GM23338 (cell line): ENCODE measurements around the gene OR51E1. TPM values are rescaled to one million over a fixed set of nuclear protein-coding genes. Genes with fewer than 3 reads are reported as not detected.

Experiments
- ATAC-seq: fragments of 200-7000 bp; cut with Tn5 transposase; 3 replicates; pipeline ENCODE4 v1.9.1; 2020
- DNase-seq: peaks from one replicate; pipeline ENCODE4 v3.0.0-alpha.2; 2015; ENCODE audit warnings: low spot score
- H2AFZ ChIP-seq: fragments of 200-600 bp; sonication (generic); 2 replicates; pipeline ENCODE4 v1.8.0; 2016; ENCODE audit warnings: antibody characterized with exemption, mild to moderate bottlenecking, moderate library complexity
- H3F3A ChIP-seq: fragments of 200-600 bp; sonication (generic); replicated peaks from 2 replicates; pipeline ENCODE4 v1.8.0; 2017; ENCODE audit warnings: antibody characterized with exemption, mixed run types, low read depth
- H3K27ac ChIP-seq: fragments of 200-600 bp; sonication (generic); 2 replicates; pipeline ENCODE4 v1.6.1; 2016; ENCODE audit warnings: low read depth
- H3K27me3 ChIP-seq: fragments of 200-600 bp; sonication (generic); 2 replicates; pipeline ENCODE4 v1.8.0; 2016; ENCODE audit warnings: mild to moderate bottlenecking, mixed run types, moderate library complexity; ENCODE audit not compliant: insufficient read depth
- H3K36me3 ChIP-seq: fragments of 200-600 bp; sonication (generic); 2 replicates; pipeline ENCODE4 v1.8.0; 2016; ENCODE audit warnings: mild to moderate bottlenecking; ENCODE audit not compliant: insufficient read depth
- H3K4me1 ChIP-seq: fragments of 200-600 bp; sonication (generic); 2 replicates; pipeline ENCODE4 v1.8.0; 2016; ENCODE audit warnings: mild to moderate bottlenecking, moderate library complexity; ENCODE audit not compliant: insufficient read depth
- H3K4me2 ChIP-seq: fragments of 200-600 bp; sonication (generic); 2 replicates; pipeline ENCODE4 v1.7.1; 2017; ENCODE audit warnings: mixed run types
- H3K4me3 ChIP-seq: fragments of 200-600 bp; sonication (generic); 2 replicates; pipeline ENCODE4 v1.6.1; 2016; ENCODE audit warnings: mixed run types
- H3K79me2 ChIP-seq: fragments of 200-600 bp; sonication (generic); replicated peaks from 2 replicates; pipeline ENCODE4 v1.8.0; 2017; ENCODE audit warnings: mild to moderate bottlenecking; ENCODE audit not compliant: insufficient read depth
- H3K9me2 ChIP-seq: fragments of 200-600 bp; sonication (generic); 2 replicates; pipeline ENCODE4 v1.8.0; 2017; ENCODE audit not compliant: insufficient read depth
- H4K20me1 ChIP-seq: fragments of 200-600 bp; sonication (generic); replicated peaks from 2 replicates; pipeline ENCODE4 v1.8.0; 2017; ENCODE audit warnings: mild to moderate bottlenecking; ENCODE audit not compliant: insufficient read depth
- H3K27ac Mint-ChIP-seq: 2 replicates; pipeline ENCODE4 v1.8.0; 2020; ENCODE audit warnings: inconsistent platforms, mild to moderate bottlenecking, moderate library complexity, mixed read lengths
- H3K27me3 Mint-ChIP-seq: 3 replicates; pipeline ENCODE4 v1.8.0; 2022; ENCODE audit warnings: low read depth, mild to moderate bottlenecking, moderate library complexity, mixed read lengths, inconsistent platforms; ENCODE audit not compliant: insufficient read depth, poor library complexity
- H3K36me3 Mint-ChIP-seq: 3 replicates; pipeline ENCODE4 v1.8.0; 2021; ENCODE audit warnings: low read depth, mild to moderate bottlenecking, inconsistent platforms, moderate library complexity, mixed read lengths
- H3K4me1 Mint-ChIP-seq: 3 replicates; pipeline ENCODE4 v1.8.0; 2020; ENCODE audit warnings: mild to moderate bottlenecking, inconsistent platforms, mixed read lengths
- H3K4me3 Mint-ChIP-seq: 3 replicates; pipeline ENCODE4 v1.8.0; 2021; ENCODE audit warnings: moderate library complexity, mild to moderate bottlenecking, inconsistent platforms, mixed read lengths
- H3K9me3 Mint-ChIP-seq: 3 replicates; pipeline ENCODE4 v1.8.0; 2020; ENCODE audit warnings: moderate library complexity, mild to moderate bottlenecking, inconsistent platforms, mixed read lengths
- CREB1 ChIP-seq: fragments of 250-450 bp; sonication (Bioruptor Pico); IDR thresholded peaks from 2 replicates; pipeline ENCODE4 v1.5.0; 2020; ENCODE audit warnings: low read depth, mild to moderate bottlenecking, moderate library complexity
- JUNB ChIP-seq: IDR thresholded peaks from one replicate; pipeline ENCODE4 v1.6.1; 2016; ENCODE audit warnings: antibody characterized with exemption; ENCODE audit not compliant: unreplicated experiment
- NANOG ChIP-seq: IDR thresholded peaks from 2 replicates; pipeline ENCODE4 v1.6.1; 2016; ENCODE audit warnings: antibody characterized with exemption, borderline replicate concordance
- polyA plus RNA-seq: library from polyadenylated mRNA; unstranded; fragments of >200 nt; fragmentation: Nextera tagmentation; extraction: Ambion mirVana; gene quantifications from 2 replicates; pipeline ENCODE4 v1.2.1, GENCODE V29; 2016
- total RNA-seq: library from RNA; depleted of rRNA; stranded (reverse); fragments of >200 nt; shearing (Covaris generic); gene quantifications from 2 replicates; pipeline ENCODE4 v1.2.3, GENCODE V29; 2014
- TF ChIP-seq, protein P1 (sequence below): IDR thresholded peaks from one replicate; pipeline ENCODE4 v1.6.1; 2018; ENCODE audit warnings: antibody characterized with exemption; ENCODE audit not compliant: unreplicated experiment
- TF ChIP-seq, protein P2 (sequence below), 2 experiments: fragments of 200-600 bp in 1 of 2; sonication (generic) in 1 of 2; conservative IDR thresholded peaks; 2 replicates each; pipeline versions ENCODE4 v1.5.1 to v1.6.1; 2016 to 2017; ENCODE audit warnings: antibody characterized with exemption in 2 of 2, low read depth in 2 of 2, mild to moderate bottlenecking in 2 of 2, moderate library complexity in 1 of 2
- TF ChIP-seq, protein P3 (sequence below): fragments of 250-450 bp; sonication (Bioruptor Pico); IDR thresholded peaks from 2 replicates; pipeline ENCODE4 v1.5.0; 2020; ENCODE audit warnings: mild to moderate bottlenecking, moderate library complexity

The OR51E1 gene
- total and polyA plus RNA-seq, 2 experiments from 2014 or later, result not detected

DNA sequence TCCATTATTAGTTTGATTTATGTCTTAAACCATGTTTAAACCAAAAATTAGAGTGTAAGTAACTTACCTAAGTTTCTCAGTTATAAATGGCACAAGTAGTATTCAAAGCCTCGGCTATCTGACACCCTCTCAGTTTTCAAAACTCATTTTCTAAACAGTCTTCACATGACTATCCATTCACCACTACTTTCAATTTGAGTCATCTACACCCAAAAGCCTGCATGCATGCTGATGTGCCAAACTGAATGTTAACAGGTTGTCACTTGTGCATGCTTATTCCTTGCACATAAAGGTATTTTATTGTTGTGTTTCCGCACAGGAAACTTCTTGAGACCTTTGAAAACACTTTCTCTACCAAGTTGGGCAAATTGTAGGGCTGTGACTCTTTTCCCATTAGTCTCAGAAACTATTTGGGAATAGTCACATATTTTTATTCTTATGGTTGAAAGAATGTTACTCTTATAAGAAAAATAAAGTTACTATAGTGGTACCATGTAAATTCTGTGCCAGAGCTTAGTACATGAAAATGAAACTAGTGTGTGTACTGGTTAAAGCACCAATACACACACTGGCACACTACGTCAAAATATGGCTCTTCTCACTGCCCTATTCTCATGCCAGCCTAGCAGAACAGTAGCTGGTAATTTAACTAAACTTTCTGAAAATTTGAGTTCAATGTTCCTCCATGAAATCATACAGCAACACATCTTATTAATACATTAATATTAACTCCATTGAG lies 56.1 kb downstream of the OR51E1 start:
- H3K4me3 ChIP-seq, result no peak overlapping the region
- H3K27ac Mint-ChIP-seq, result no peak overlapping the region
- H3K27ac ChIP-seq, result no peak overlapping the region
- no peaks in the 10 kb centered on the region for H3K9me2 ChIP-seq
- H3K36me3 Mint-ChIP-seq, result no peaks in the 10 kb centered on the region
- DNase-seq (no peak), ATAC-seq (no peak)
- peaks cover 12% of the 10 kb centered on the region for H3K4me1 ChIP-seq
- H3K9me3 Mint-ChIP-seq, result no peaks in the 10 kb centered on the region
- H3K4me2 ChIP-seq, result no peak overlapping the region
- H3K4me3 Mint-ChIP-seq, result no peak overlapping the region
- no peaks in the 10 kb centered on the region for H3K27me3 Mint-ChIP-seq
- H2AFZ ChIP-seq, result no peak overlapping the region
- H3K36me3 ChIP-seq, result no peaks in the 10 kb centered on the region
- no peaks in the 10 kb centered on the region for H3K79me2 ChIP-seq
- no peaks in the 10 kb centered on the region for H3K27me3 ChIP-seq
- no peak for TF ChIP-seq JUNB
- TF ChIP-seq, protein P1, sequence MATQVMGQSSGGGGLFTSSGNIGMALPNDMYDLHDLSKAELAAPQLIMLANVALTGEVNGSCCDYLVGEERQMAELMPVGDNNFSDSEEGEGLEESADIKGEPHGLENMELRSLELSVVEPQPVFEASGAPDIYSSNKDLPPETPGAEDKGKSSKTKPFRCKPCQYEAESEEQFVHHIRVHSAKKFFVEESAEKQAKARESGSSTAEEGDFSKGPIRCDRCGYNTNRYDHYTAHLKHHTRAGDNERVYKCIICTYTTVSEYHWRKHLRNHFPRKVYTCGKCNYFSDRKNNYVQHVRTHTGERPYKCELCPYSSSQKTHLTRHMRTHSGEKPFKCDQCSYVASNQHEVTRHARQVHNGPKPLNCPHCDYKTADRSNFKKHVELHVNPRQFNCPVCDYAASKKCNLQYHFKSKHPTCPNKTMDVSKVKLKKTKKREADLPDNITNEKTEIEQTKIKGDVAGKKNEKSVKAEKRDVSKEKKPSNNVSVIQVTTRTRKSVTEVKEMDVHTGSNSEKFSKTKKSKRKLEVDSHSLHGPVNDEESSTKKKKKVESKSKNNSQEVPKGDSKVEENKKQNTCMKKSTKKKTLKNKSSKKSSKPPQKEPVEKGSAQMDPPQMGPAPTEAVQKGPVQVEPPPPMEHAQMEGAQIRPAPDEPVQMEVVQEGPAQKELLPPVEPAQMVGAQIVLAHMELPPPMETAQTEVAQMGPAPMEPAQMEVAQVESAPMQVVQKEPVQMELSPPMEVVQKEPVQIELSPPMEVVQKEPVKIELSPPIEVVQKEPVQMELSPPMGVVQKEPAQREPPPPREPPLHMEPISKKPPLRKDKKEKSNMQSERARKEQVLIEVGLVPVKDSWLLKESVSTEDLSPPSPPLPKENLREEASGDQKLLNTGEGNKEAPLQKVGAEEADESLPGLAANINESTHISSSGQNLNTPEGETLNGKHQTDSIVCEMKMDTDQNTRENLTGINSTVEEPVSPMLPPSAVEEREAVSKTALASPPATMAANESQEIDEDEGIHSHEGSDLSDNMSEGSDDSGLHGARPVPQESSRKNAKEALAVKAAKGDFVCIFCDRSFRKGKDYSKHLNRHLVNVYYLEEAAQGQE, result no peak
- TF ChIP-seq NANOG, result no peak
- TF ChIP-seq, protein P2, sequence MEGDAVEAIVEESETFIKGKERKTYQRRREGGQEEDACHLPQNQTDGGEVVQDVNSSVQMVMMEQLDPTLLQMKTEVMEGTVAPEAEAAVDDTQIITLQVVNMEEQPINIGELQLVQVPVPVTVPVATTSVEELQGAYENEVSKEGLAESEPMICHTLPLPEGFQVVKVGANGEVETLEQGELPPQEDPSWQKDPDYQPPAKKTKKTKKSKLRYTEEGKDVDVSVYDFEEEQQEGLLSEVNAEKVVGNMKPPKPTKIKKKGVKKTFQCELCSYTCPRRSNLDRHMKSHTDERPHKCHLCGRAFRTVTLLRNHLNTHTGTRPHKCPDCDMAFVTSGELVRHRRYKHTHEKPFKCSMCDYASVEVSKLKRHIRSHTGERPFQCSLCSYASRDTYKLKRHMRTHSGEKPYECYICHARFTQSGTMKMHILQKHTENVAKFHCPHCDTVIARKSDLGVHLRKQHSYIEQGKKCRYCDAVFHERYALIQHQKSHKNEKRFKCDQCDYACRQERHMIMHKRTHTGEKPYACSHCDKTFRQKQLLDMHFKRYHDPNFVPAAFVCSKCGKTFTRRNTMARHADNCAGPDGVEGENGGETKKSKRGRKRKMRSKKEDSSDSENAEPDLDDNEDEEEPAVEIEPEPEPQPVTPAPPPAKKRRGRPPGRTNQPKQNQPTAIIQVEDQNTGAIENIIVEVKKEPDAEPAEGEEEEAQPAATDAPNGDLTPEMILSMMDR (conservative IDR thresholded peaks at IDR 0.05; ENCODE audit: low read depth in 2 of 2), result no peak
- no peaks in the 10 kb centered on the region for H3F3A ChIP-seq
- peaks cover 16% of the 10 kb centered on the region; the same call in 2 of the 3 replicates for H3K4me1 Mint-ChIP-seq
- H4K20me1 ChIP-seq, result no peaks in the 10 kb centered on the region

DNA sequence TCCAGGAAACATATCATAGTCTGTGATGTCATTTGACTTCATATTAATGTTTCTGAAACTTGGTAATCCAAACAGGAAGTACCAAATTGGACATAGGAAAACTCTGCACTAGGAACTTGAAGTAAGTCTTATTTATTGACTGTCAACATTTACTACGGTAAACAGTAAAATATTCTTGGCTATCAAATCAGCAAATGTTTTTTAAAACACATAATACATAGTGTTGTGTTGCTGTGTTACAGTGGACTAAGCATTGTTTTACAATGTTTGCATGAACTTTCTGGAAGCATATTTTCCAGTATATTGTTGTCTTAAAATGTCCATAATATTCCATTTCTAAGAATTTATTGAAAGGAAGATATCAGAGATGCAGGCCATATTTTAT lies 56.6 kb downstream of the OR51E1 start:
- Mint-ChIP-seq H3K27me3 (no peaks in the 10 kb centered on the region), H3K4me3 (no peak overlapping the region), H3K27ac (no peak overlapping the region), H3K9me3 (no peaks in the 10 kb centered on the region), H3K36me3 (no peaks in the 10 kb centered on the region), H3K4me1 (peaks cover 22% of the 10 kb centered on the region; the same call in 2 of the 3 replicates)
- Histone ChIP-seq H3K9me2 (no peaks in the 10 kb centered on the region), H2AFZ (no peak overlapping the region), H3K36me3 (no peaks in the 10 kb centered on the region), H4K20me1 (no peaks in the 10 kb centered on the region), H3K27ac (no peak overlapping the region), H3F3A (no peaks in the 10 kb centered on the region), H3K79me2 (no peaks in the 10 kb centered on the region), H3K27me3 (no peaks in the 10 kb centered on the region), H3K4me2 (no peak overlapping the region), H3K4me1 (peaks cover 17% of the 10 kb centered on the region), H3K4me3 (no peak overlapping the region)
- no peak for ATAC-seq
- no peak for DNase-seq
- TF ChIP-seq, protein P3, sequence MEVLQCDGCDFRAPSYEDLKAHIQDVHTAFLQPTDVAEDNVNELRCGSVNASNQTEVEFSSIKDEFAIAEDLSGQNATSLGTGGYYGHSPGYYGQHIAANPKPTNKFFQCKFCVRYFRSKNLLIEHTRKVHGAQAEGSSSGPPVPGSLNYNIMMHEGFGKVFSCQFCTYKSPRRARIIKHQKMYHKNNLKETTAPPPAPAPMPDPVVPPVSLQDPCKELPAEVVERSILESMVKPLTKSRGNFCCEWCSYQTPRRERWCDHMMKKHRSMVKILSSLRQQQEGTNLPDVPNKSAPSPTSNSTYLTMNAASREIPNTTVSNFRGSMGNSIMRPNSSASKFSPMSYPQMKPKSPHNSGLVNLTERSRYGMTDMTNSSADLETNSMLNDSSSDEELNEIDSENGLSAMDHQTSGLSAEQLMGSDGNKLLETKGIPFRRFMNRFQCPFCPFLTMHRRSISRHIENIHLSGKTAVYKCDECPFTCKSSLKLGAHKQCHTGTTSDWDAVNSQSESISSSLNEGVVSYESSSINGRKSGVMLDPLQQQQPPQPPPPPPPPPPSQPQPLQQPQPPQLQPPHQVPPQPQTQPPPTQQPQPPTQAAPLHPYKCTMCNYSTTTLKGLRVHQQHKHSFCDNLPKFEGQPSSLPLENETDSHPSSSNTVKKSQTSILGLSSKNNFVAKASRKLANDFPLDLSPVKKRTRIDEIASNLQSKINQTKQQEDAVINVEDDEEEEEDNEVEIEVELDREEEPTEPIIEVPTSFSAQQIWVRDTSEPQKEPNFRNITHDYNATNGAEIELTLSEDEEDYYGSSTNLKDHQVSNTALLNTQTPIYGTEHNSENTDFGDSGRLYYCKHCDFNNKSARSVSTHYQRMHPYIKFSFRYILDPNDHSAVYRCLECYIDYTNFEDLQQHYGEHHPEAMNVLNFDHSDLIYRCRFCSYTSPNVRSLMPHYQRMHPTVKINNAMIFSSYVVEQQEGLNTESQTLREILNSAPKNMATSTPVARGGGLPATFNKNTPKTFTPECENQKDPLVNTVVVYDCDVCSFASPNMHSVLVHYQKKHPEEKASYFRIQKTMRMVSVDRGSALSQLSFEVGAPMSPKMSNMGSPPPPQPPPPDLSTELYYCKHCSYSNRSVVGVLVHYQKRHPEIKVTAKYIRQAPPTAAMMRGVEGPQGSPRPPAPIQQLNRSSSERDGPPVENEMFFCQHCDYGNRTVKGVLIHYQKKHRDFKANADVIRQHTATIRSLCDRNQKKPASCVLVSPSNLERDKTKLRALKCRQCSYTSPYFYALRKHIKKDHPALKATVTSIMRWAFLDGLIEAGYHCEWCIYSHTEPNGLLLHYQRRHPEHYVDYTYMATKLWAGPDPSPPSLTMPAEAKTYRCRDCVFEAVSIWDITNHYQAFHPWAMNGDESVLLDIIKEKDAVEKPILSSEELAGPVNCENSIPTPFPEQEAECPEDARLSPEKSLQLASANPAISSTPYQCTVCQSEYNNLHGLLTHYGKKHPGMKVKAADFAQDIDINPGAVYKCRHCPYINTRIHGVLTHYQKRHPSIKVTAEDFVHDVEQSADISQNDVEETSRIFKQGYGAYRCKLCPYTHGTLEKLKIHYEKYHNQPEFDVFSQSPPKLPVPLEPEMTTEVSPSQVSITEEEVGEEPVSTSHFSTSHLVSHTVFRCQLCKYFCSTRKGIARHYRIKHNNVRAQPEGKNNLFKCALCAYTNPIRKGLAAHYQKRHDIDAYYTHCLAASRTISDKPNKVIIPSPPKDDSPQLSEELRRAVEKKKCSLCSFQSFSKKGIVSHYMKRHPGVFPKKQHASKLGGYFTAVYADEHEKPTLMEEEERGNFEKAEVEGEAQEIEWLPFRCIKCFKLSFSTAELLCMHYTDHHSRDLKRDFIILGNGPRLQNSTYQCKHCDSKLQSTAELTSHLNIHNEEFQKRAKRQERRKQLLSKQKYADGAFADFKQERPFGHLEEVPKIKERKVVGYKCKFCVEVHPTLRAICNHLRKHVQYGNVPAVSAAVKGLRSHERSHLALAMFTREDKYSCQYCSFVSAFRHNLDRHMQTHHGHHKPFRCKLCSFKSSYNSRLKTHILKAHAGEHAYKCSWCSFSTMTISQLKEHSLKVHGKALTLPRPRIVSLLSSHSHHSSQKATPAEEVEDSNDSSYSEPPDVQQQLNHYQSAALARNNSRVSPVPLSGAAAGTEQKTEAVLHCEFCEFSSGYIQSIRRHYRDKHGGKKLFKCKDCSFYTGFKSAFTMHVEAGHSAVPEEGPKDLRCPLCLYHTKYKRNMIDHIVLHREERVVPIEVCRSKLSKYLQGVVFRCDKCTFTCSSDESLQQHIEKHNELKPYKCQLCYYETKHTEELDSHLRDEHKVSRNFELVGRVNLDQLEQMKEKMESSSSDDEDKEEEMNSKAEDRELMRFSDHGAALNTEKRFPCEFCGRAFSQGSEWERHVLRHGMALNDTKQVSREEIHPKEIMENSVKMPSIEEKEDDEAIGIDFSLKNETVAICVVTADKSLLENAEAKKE, result no peak
- TF ChIP-seq CREB1 (CRISPR knock-in tag) (no peak), NANOG (no peak)
- TF ChIP-seq, protein P2 (conservative IDR thresholded peaks at IDR 0.05; ENCODE audit: low read depth in 2 of 2), result no peak
